ENCODE data around the gene TBRG4. TPM values are rescaled to one million over a fixed set of nuclear protein-coding genes. Genes with fewer than 3 reads are reported as not detected.

The TBRG4 gene
- total RNA-seq, 1 experiment from 2014 or later, result 137 TPM

DNA sequence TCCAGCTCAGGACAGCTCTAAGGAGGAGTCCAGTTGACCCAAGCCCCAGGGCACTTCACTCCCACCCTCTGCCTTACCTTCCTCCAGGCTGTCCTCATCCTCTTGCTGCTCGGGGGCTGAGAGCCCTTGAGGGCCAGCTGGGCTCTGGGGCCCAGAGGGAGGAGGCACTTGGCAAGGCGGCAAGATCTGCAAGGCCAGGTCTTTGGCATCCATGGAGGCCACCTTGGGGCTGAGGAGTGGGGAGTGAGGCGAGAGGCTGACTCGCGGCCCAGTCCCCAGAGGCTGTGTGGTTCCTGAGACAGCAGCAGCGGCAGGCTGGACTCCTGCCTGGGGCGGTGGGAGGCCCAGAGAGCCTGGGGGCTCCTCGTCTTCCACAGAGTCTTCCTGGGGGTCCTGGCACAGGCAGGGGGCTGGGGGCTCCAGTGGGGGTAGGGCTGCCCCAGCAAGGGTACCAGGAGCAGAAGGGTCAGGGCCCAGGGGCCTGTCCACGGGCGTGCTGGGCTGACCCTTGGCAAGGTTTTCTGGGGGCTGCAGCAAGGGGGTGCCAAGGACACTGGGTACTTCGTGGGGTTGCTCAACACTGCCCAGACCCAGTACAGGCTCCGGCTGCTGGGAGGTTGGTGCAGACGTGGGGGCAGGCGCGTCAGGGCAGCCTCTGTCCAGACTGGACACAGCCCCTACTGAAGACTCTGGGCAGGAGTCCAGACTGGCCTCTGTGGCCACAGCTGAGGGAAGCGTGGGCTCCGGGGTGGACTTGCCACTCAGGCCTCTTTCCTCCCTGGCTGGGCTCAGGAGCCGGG, 29.3 kb downstream of the TBRG4 start:
- H3K27ac ChIP-seq, result no peak overlapping the region
- H3K36me3 ChIP-seq, result peaks cover 8% of the 10 kb centered on the region
- H3K4me3 ChIP-seq, result no peak overlapping the region
- H3K27me3 ChIP-seq, result no peaks in the 10 kb centered on the region
- no peaks in the 10 kb centered on the region for H3K4me1 ChIP-seq
- no peaks in the 10 kb centered on the region for H3K9me3 ChIP-seq (replicated peaks)
- no peak for DNase-seq

DNA sequence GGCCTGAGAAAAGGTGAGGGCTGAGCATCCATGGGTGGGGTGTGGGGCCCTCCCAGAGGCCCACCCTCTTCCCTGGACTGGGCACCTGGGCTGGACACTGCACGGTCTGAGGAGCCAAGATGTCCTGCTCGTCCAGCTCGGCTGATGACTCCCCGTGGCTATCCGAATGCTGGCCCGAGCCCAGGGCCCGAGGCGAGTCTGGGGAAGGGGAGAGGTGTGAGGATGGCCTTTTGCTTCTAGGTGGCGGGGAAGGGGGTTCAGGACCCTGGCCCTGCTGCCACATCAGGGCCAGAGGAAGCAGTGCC, 29.9 kb downstream of the TBRG4 start:
- Histone ChIP-seq H3K4me3 (no peak overlapping the region), H3K36me3 (peaks cover 13% of the 10 kb centered on the region), H3K27ac (no peak overlapping the region), H3K4me1 (no peaks in the 10 kb centered on the region), H3K27me3 (no peaks in the 10 kb centered on the region), H3K9me3 (replicated peaks) (no peaks in the 10 kb centered on the region)
- no peak for DNase-seq

DNA sequence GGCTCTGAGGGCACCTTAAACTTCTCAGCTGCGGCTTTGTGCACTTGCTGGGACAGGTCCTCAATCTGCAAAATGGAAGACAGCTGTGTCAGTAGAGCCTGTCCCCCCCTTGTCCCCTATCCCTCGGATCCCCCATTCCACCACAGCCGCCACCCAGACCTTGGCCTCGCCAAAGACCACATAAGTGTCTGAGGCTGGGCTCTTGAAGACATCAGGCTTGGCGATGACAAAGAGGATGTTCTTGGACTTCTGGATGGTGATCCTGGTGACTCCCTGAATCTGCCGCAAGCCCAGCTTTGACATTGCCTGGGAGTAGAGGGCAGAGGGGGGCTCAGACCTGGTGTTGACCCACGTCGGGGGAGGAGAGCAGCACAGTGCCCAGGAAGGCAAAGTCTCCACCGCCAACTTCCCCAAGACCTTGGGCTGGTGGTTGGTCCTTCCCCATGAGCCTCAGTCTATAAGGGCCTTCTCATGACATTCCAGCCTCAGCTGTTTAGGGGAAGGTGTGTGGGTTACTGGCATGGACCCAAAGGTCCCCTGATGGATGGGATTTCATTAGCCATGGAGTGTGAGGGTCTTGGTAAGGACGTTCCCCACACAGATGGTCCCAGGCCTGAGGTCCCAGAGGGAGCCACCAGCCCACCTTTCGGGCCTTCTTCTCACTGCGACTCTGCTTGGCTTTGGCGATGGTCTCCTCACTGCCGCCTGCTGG, 30.4 kb downstream of the TBRG4 start:
- no peak overlapping the region for H3K4me3 ChIP-seq
- H3K36me3 ChIP-seq, result peaks cover 13% of the 10 kb centered on the region
- no peak overlapping the region for H3K27ac ChIP-seq
- DNase-seq, result no peak
- no peaks in the 10 kb centered on the region for H3K9me3 ChIP-seq (replicated peaks)
- no peaks in the 10 kb centered on the region for H3K4me1 ChIP-seq
- H3K27me3 ChIP-seq, result no peaks in the 10 kb centered on the region

DNA sequence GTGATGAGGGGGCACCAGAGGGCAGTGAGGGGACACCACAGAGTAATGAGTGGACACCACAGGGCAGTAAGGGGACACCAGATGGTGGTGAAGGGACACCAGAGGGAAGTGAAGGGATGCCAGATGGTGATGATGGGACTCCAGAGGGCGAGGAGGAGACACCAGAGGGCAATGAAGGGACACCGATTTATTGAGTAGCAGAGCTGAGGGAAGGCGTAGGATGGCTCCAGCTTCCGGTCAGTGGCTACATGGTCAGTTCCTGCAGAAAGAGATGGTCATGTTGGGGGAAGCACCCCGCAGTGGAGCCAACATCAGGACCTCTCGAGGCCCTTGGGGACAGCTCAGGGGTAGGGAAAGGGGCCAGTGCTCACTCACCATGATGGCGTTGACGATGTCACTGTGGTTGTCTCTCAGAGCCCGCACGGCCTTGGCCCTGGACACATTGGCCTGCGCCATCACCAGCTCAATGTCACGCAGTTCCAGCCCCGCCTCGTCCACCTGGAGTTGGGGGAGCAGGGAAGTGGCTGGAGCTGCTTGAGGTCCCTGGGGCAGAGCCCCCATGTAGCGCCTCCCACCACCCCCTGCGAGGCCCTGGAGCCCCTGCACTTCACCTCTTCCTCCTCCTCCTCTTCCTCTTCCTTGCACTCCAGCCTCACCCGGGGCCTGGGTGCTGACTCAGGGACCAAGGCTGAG, 31.1 kb downstream of the TBRG4 start:
- no peaks in the 10 kb centered on the region for H3K9me3 ChIP-seq (replicated peaks)
- H3K36me3 ChIP-seq, result peaks cover 14% of the 10 kb centered on the region
- H3K27me3 ChIP-seq, result no peaks in the 10 kb centered on the region
- H3K4me1 ChIP-seq, result no peaks in the 10 kb centered on the region
- no peak overlapping the region for H3K27ac ChIP-seq
- no peak for DNase-seq
- no peak overlapping the region for H3K4me3 ChIP-seq

DNA sequence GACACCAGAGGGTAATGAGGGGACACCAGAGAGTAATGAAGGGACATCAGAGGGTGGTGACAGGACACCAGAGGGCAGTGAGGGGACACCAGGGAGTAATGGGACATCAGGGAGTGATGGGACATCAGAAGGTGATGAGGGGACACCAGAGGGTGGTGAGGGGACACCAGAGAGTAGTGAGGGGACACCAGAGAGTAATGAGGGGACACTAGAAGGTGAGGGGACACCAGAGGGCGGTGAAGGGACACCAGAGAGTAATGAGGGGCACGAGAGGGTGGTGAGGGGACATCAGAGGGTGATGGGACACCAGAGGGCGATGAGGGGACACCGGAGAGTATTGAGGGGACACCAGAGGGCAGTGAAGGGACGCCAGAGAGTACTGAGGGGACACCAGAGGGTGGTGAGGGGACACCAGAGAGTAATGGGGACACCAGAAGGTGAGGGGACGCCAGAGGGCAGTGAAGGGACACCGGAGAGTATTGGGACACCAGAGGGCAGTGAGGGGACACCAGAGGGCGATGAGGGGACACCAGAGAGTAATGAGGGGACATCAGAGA, 33.3 kb downstream of the TBRG4 start:
- H3K4me1 ChIP-seq, result peaks cover 6% of the 10 kb centered on the region
- H3K27me3 ChIP-seq, result no peaks in the 10 kb centered on the region
- no peak overlapping the region for H3K4me3 ChIP-seq
- no peak overlapping the region for H3K27ac ChIP-seq
- peaks cover 18% of the 10 kb centered on the region for H3K36me3 ChIP-seq
- DNase-seq, result no peak
- H3K9me3 ChIP-seq (replicated peaks), result no peaks in the 10 kb centered on the region

DNA sequence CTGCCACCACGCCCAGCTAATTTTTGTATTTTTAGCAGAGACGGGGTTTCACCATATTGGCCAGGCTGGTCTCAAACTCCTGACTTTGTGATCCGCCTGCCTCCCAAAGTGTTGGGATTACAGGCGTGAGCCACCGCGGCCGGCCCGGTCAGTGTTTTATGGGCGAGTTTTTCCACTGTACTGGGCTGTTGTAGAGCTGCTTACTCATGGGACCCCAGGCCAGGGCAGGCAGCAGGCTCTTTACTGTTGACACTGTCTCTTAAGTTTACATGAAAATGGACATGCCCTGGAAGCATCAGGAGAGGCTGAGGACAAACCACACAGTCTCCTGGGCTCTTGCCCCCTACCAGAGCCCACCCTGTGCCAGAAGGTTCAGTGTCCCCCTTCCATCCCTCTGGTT, 33.9 kb downstream of the TBRG4 start:
- H3K27me3 ChIP-seq, result no peaks in the 10 kb centered on the region
- H3K9me3 ChIP-seq (replicated peaks), result no peaks in the 10 kb centered on the region
- H3K27ac ChIP-seq, result no peak overlapping the region
- DNase-seq, result no peak
- no peak overlapping the region for H3K4me3 ChIP-seq
- peaks cover 6% of the 10 kb centered on the region for H3K4me1 ChIP-seq
- peaks cover 18% of the 10 kb centered on the region for H3K36me3 ChIP-seq

DNA sequence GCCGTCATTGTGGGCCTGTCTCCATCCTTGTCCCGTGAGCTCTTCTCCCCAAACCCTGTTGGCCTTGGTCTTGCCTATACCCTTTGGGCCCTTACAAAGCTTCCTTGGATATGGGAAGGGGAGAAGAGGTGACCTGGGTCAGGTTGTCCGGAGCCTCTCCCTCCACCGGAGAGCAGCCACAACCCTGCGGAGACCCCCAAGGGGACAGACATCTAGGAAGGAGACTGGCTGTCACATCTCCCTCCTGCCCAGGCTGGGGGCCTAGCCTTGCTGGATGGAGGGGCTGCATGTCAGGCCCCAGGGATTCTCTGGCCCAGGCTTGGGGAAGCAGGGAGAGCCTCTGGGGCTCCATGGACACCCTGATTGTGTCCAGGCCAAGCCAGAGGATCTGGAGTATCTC, 34.6 kb downstream of the TBRG4 start:
- peaks cover 18% of the 10 kb centered on the region for H3K36me3 ChIP-seq
- H3K9me3 ChIP-seq (replicated peaks), result no peaks in the 10 kb centered on the region

DNA sequence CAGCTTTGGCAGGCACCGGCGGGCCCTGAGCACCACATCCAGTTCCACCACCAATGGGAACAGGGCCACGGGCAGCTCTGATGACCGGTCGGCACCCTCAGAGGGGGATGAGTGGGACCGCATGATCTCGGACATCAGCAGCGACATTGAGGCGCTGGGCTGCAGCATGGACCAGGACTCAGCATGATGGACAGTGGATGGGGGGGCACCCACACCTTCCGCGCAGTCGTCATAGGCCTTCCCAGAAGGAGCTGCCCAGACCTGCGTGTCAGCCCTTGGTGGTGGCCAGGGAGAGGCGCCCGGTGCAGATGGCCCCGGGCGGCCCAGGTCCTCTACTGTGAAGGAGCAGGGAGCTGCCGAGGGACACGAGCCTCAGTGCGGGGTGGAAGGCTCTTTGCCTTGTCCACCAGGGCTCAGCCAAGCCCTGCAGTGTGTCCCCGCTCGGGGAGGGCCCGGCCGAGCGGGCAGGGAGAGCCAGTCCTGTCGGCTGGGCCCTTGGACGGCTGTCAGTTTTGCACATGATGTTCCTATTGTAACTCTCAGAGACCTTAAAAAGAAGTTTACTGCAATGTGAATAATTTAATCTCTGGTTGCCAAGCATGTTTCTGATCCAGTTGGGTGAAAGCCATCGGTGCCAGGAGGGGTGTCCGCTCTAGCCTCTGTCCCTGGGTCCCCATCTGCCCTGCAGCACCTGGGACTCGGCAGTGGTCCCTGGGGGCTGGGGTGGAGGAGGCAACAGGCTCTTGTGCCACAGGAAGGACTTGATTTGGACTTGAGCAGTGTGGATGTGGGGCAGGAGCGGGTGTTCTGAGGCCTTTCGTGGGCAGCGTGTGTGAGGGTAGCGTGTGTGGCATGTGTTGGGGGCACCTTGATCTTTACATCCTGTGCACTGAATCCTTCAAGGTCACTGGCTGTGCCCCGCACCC, 35.4 kb downstream of the TBRG4 start:
- Histone ChIP-seq H3K9me3 (replicated peaks) (no peaks in the 10 kb centered on the region), H3K4me1 (peaks cover 6% of the 10 kb centered on the region), H3K36me3 (peaks cover 18% of the 10 kb centered on the region), H3K4me3 (no peak overlapping the region), H3K27me3 (no peaks in the 10 kb centered on the region), H3K27ac (no peak overlapping the region)
- no peak for DNase-seq

More for the DNA sequence above, 34.6 kb downstream of the TBRG4 start:
- Histone ChIP-seq H3K4me1 (peaks cover 6% of the 10 kb centered on the region), H3K27me3 (no peaks in the 10 kb centered on the region), H3K27ac (no peak overlapping the region), H3K4me3 (no peak overlapping the region)
- DNase-seq, result no peak

DNA sequence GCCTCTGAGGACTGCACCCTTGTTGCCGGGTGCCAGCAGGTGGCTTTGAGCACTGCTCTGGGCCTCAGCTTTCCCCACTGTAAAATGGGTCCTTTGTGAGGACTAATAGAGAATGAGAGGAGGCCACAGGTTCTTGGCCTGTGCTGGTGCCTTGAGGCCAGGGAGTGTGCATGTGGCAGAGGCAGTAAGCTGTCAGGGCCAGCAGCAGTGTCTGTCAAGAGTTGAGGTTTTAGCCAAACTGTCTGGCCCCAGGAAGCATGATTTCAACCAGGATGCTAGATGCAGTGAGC, 36.2 kb downstream of the TBRG4 start:
- Histone ChIP-seq H3K27ac (no peak overlapping the region), H3K9me3 (replicated peaks) (no peaks in the 10 kb centered on the region), H3K27me3 (no peaks in the 10 kb centered on the region), H3K36me3 (peaks cover 18% of the 10 kb centered on the region), H3K4me3 (no peak overlapping the region), H3K4me1 (peaks cover 6% of the 10 kb centered on the region)
- no peak for DNase-seq

DNA sequence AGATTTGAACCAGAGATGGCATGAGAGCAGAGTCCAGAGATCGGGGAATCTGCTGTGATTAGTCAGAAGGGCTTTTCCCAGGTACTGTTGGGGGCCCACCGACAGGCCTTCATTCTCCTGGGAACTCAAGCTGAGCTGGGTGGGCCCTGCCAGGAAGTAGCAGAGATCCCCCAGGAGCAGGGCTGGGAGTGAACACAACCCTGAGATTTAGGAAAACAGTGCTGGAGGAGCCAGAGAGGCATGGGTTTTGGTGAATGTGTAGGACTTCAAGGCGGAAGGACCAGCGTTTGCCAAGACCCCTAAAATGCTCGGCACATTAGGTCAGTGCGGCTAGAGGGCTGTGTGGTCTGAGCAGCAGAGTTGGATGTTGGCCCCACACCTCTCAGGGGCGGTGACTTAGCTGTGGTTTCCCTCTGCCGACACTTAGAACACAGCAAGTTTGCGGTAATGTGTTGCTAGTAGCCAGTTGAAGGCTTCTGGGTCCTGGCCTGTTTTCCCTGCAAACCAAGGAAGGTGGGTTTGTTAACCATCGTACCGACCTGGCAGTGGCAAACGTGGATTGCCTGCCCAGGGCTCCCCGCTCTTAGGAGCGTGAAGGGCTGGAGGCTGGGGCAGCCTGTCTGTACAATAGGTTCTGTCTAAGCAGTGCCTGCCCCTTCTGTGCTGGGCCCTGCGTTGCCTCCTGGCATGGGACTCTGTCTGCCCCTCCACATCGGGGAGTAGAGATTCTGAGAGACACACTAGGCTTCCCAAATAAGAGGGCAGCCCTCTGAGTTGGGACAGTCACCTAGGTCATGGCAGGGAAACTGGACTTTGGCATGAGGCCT, 36.8 kb downstream of the TBRG4 start:
- Histone ChIP-seq H3K9me3 (replicated peaks) (no peaks in the 10 kb centered on the region), H3K27ac (no peak overlapping the region), H3K4me1 (peaks cover 6% of the 10 kb centered on the region), H3K36me3 (peaks cover 20% of the 10 kb centered on the region), H3K4me3 (no peak overlapping the region), H3K27me3 (no peaks in the 10 kb centered on the region)
- DNase-seq, result no peak

DNA sequence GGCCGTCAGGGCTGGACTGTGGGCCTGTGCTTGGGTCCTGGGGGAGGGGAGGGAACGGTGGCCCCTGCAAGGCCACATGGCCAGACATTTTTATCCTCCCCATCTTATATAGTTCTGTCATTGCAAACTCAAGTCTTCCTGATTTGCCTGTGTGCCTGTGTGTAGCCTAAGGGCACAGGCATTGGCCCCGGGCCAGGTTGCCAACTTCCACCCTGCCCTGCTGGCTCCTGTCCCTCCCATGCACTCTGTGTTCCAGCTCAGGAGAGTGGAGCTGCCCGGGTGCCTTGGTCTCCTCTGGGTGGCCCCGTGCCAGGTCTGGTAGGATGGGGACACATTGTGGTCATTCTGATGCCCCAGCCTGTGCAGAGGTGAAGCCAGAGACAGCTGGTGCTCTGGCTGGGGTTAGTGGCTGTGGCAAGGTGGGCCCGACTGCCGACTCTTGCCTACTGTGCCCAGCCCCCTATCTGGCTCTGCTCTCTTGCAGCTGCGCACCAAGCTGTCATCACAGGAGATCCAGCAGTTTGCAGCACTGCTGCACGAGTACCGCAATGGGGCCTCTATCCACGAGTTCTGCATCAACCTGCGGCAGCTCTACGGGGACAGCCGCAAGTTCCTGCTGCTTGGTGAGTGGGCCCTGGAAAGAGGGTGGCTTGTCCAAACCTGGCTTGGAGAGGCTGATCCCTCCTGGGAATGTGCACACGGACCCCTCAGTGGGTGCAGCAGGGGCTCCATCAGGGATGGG, 37.5 kb downstream of the TBRG4 start:
- H3K36me3 ChIP-seq, result peaks cover 26% of the 10 kb centered on the region
- H3K9me3 ChIP-seq (replicated peaks), result no peaks in the 10 kb centered on the region
- no peaks in the 10 kb centered on the region for H3K27me3 ChIP-seq
- no peak overlapping the region for H3K27ac ChIP-seq
- H3K4me1 ChIP-seq, result peaks cover 6% of the 10 kb centered on the region
- H3K4me3 ChIP-seq, result no peak overlapping the region
- peak; percentile 31 to 32 for DNase-seq

DNA sequence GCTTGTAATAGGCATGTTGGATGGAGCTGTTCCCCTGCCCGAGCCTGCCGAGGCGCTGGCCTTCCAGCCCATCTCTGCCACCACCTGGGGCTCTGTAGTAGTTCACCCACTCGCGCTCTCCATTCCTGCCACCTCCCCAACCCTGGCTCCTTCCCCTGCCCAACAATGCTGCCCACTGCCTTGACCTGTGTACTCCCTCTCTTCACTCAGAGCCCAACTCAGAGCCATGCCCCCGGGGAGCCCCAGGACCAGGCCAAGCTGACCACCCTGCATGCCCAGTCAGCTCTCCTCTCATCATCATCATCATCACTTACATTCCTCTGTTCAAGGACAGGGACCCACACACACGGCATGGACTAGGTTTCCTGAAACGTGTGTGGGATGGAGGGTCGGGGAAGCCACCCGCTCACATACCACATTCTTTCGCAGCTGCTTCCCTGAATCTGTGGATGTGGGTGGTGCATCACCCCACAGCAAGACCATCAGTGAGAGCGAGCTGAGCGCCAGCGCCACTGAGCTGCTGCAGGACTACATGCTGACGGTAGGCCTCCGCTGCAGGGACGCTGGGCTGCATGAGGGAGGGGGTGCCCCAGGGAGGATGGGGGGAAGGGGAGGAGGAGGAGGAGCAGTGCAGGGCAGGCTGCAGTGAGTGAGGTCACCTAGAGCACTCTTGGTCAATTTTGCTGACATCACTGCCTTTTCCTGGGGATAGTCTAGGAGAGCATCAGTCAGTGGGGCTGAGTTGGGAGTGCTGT, 38.3 kb downstream of the TBRG4 start:
- no peaks in the 10 kb centered on the region for H3K27me3 ChIP-seq
- no peak for DNase-seq
- peaks cover 26% of the 10 kb centered on the region for H3K36me3 ChIP-seq
- H3K9me3 ChIP-seq (replicated peaks), result no peaks in the 10 kb centered on the region
- no peak overlapping the region for H3K4me3 ChIP-seq
- no peak overlapping the region for H3K27ac ChIP-seq
- H3K4me1 ChIP-seq, result peaks cover 6% of the 10 kb centered on the region

Measured in SJCRH30 (cell line).